PC-3 (cell line): ENCODE data around the gene SYNPO2L. TPM values are rescaled to one million over a fixed set of nuclear protein-coding genes. Genes with fewer than 3 reads are reported as not detected.

ENCODE experiments used
- ATAC-seq: fragments of 200-7000 bp; cut with Tn5 transposase; 2 replicates; pipeline ENCODE4 v1.9.1; 2020; ENCODE audit warnings: mild to moderate bottlenecking, moderate library complexity
- BruUV-seq: library from RNA; stranded (reverse); fragments of 400-500 nt; replicated peaks from 2 replicates; lab custom pipeline; 2021; lab: Mats Ljungman, UMichigan
- CTCF ChIA-PET: fragments of 300-600 bp; sonication (Branson Sonifier 250); formaldehyde crosslinking; loops from one replicate; lab custom pipeline; 2022; ENCODE audit warnings: antibody characterized with exemption; lab: Charles Lee
- POLR2A ChIA-PET: fragments of 300-600 bp; sonication (Branson Sonifier 250); formaldehyde crosslinking; loops from one replicate; lab custom pipeline; 2022; ENCODE audit warnings: antibody characterized with exemption; ENCODE audit not compliant: unreplicated experiment; lab: Charles Lee
- DNase-seq: peaks from one replicate; pipeline ENCODE4 v3.0.0-alpha.2; 2015
- H2AFZ ChIP-seq: fragments of 300-600 bp; sonication (generic); 2 replicates; pipeline ENCODE4 v1.6.0; 2016; ENCODE audit warnings: antibody characterized with exemption, low read length
- H3F3A ChIP-seq: fragments of 300-600 bp; sonication (generic); one replicate; pipeline ENCODE4 v1.6.0; 2017; ENCODE audit warnings: antibody characterized with exemption, low read length, control low read depth, mild to moderate bottlenecking; ENCODE audit not compliant: unreplicated experiment
- H3K27ac ChIP-seq: fragments of 300-600 bp; sonication (generic); 2 replicates; pipeline ENCODE4 v1.5.1; 2016; ENCODE audit warnings: mild to moderate bottlenecking, low read length
- H3K27me3 ChIP-seq: fragments of 300-600 bp; sonication (generic); 2 replicates; pipeline ENCODE4 v1.6.1; 2016; ENCODE audit warnings: low read length, mixed read lengths
- H3K36me3 ChIP-seq: fragments of 300-600 bp; sonication (generic); 2 replicates; pipeline ENCODE4 v1.6.1; 2016; ENCODE audit warnings: low read depth, mixed run types, low read length, mixed read lengths
- H3K4me1 ChIP-seq: fragments of 300-600 bp; sonication (generic); 2 replicates; pipeline ENCODE4 v1.5.1; 2016; ENCODE audit warnings: low read length; ENCODE audit not compliant: insufficient read depth
- H3K4me2 ChIP-seq: fragments of 300-600 bp; sonication (generic); 2 replicates; pipeline ENCODE4 v1.6.0; 2016; ENCODE audit warnings: low read length
- H3K4me3 ChIP-seq: fragments of 300-600 bp; sonication (generic); 2 replicates; pipeline ENCODE4 v1.5.1; 2016; ENCODE audit warnings: mild to moderate bottlenecking, low read length, mixed read lengths
- H3K79me2 ChIP-seq: fragments of 300-600 bp; sonication (generic); 2 replicates; pipeline ENCODE4 v1.6.1; 2017; ENCODE audit warnings: low read length, mixed read lengths
- H3K9ac ChIP-seq: fragments of 300-600 bp; sonication (generic); 2 replicates; pipeline ENCODE4 v1.6.0; 2016; ENCODE audit warnings: mild to moderate bottlenecking, low read length
- H3K9me2 ChIP-seq: fragments of 300-600 bp; sonication (generic); replicated peaks from 2 replicates; pipeline ENCODE4 v1.6.1; 2016; ENCODE audit warnings: mixed run types, low read length, mixed read lengths
- H3K9me3 ChIP-seq: fragments of 300-600 bp; sonication (generic); 2 replicates; pipeline ENCODE4 v1.6.1; 2016; ENCODE audit warnings: low read length, mixed read lengths
- H4K20me1 ChIP-seq: fragments of 300-600 bp; sonication (generic); 2 replicates; pipeline ENCODE4 v1.6.1; 2016; ENCODE audit warnings: low read length, mixed read lengths
- EZH2 ChIP-seq: fragments of 300-600 bp; sonication (generic); IDR thresholded peaks from one replicate; pipeline ENCODE4 v1.6.1; 2017; ENCODE audit warnings: antibody characterized with exemption, mild to moderate bottlenecking, low read length; ENCODE audit not compliant: unreplicated experiment
- EZH2phosphoT487 ChIP-seq: fragments of 300-600 bp; sonication (generic); IDR thresholded peaks from 2 replicates; pipeline ENCODE4 v1.6.1; 2018; ENCODE audit warnings: mild to moderate bottlenecking, antibody characterized with exemption, low read length, borderline replicate concordance
- intact Hi-C: fragments of 100-400 bp; cut with micrococcal nuclease; formaldehyde crosslinking; loops from 2 replicates; pipeline ENCODE4 v1.9.0; 2023
- total RNA-seq: library from RNA; depleted of rRNA; stranded (reverse); fragments of >200 nt; gene quantifications from 2 replicates; pipeline ENCODE4 v1.2.3, GENCODE V29; 2014
- TF ChIP-seq, protein P1 (sequence below): fragments of 300-600 bp; sonication (generic); conservative IDR thresholded peaks from 2 replicates; pipeline ENCODE4 v1.5.1; 2017; ENCODE audit warnings: antibody characterized with exemption, low read depth, mild to moderate bottlenecking, low read length

Gene SYNPO2L
- total RNA-seq, 1 experiment from 2014 or later, result not detected

DNA sequence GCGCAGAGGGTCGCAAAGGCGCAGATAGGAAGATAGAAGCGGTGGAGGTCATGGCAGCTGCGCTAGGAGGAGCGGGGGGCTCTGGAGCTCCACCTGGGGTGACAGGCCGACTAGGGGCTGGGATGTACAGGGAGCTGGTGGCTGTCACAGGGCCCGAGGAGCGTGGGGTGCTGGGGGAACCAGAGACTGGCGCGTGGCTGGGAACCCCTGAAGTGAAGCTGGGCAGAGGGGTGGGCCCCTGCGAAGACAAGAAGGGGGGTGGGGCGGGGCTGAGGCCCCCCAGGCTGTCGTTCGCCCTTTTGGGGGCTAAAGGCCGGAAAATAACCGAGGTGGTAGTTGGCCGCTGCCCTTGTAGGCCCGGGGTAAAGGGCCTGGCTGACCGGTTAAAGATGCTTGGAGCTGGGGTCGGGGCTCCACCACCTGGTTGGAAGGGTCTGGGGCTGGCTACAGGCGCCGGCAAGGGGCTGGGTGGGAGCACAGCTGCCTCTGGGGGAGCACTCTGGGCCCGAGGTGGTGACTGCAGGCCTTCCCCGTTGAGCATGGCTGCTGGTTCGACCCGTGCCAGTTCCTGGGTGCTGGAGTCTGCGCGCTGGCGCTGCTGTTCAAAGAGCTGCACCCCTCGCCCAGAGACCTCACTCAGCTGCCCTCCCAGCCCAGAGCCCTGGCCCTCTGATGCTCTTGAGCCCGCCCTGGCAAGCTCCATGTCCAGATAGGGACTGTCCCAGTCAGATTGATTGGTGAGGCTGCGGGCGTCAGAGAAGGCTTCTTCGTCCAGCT lies 7.8 kb downstream of the SYNPO2L start:
- Histone ChIP-seq H3K36me3 (no peaks in the 10 kb centered on the region), H3K4me2 (no peak overlapping the region), H3K27me3 (no peaks in the 10 kb centered on the region), H3F3A (no peaks in the 10 kb centered on the region), H4K20me1 (no peaks in the 10 kb centered on the region), H3K4me1 (no peaks in the 10 kb centered on the region), H2AFZ (peak overlapping the region; percentile 8; the same call in 1 of the 2 replicates), H3K9me3 (no peaks in the 10 kb centered on the region), H3K9ac (no peak overlapping the region), H3K27ac (no peak overlapping the region), H3K4me3 (no peak overlapping the region), H3K79me2 (no peaks in the 10 kb centered on the region), H3K9me2 (no peaks in the 10 kb centered on the region)
- intact Hi-C loops, result no loop called here
- ChIA-PET POLR2A (no interaction called here), CTCF (interaction anchor here (0.6 kb wide), 2 partner anchors 27 to 156 kb away, joined by 3 to 7 read pairs; no protein-coding TSS in a partner anchor)
- no peak for DNase-seq
- no TSS peak for BruUV-seq
- no peak for ATAC-seq
- TF ChIP-seq, protein P1, sequence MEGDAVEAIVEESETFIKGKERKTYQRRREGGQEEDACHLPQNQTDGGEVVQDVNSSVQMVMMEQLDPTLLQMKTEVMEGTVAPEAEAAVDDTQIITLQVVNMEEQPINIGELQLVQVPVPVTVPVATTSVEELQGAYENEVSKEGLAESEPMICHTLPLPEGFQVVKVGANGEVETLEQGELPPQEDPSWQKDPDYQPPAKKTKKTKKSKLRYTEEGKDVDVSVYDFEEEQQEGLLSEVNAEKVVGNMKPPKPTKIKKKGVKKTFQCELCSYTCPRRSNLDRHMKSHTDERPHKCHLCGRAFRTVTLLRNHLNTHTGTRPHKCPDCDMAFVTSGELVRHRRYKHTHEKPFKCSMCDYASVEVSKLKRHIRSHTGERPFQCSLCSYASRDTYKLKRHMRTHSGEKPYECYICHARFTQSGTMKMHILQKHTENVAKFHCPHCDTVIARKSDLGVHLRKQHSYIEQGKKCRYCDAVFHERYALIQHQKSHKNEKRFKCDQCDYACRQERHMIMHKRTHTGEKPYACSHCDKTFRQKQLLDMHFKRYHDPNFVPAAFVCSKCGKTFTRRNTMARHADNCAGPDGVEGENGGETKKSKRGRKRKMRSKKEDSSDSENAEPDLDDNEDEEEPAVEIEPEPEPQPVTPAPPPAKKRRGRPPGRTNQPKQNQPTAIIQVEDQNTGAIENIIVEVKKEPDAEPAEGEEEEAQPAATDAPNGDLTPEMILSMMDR, result no peak
- no peak for TF ChIP-seq EZH2phosphoT487
- no peak for TF ChIP-seq EZH2

DNA sequence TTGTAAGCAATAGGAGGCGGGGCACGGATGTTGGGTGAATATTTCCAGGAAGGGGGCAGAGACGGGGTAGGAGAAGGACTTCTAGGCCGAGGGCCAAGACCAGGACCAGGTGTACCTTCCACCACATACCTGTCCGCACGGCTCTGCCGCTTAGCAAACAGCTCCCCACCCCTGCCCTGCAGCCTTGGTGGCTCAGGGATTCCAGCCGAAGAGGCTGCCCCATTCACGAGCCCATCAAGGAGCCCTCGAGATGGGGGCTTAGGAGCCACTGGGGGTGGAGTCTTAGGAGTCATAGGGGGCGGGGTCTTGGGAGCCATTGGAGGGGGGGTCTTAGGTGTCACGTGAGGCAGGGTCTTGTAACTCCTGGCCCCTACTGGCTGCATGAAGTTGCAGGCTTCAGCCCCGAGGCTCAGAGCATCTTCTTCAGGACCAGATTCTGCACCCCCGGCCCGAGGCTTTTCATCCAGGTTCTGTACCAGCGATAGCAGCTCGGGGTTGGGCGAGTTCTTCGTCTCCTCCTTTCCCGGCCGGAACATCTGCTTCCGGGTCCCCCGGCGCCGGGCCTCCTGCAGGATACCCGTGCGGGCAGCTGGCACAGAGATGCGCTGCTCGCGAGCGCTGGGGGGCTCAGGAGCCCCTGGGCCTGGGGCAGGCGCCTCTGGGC lies 8.5 kb downstream of the SYNPO2L start:
- no peak overlapping the region for H3K27ac ChIP-seq
- no peak overlapping the region for H3K4me2 ChIP-seq
- no peaks in the 10 kb centered on the region for H4K20me1 ChIP-seq
- BruUV-seq, result no TSS peak
- TF ChIP-seq EZH2phosphoT487, result no peak
- no peak for TF ChIP-seq EZH2
- TF ChIP-seq, protein P1, result no peak
- H3K9me3 ChIP-seq, result no peaks in the 10 kb centered on the region
- CTCF ChIA-PET, result no interaction called here
- H3K27me3 ChIP-seq, result no peaks in the 10 kb centered on the region
- intact Hi-C loops, result no loop called here
- DNase-seq (no peak), ATAC-seq (no peak)
- H3K36me3 ChIP-seq, result no peaks in the 10 kb centered on the region
- no peaks in the 10 kb centered on the region for H3K4me1 ChIP-seq
- no peaks in the 10 kb centered on the region for H3K9me2 ChIP-seq
- H2AFZ ChIP-seq, result peak overlapping the region; percentile 8; the same call in 1 of the 2 replicates
- H3K79me2 ChIP-seq, result no peaks in the 10 kb centered on the region
- H3K4me3 ChIP-seq, result no peak overlapping the region
- no peak overlapping the region for H3K9ac ChIP-seq
- H3F3A ChIP-seq, result no peaks in the 10 kb centered on the region
- POLR2A ChIA-PET, result no interaction called here
